PC-3 (cell line): ENCODE results near the gene TRAPPC2.

Source experiments
- EZH2 ChIP-seq: fragments of 300-600 bp; sonication (generic); IDR thresholded peaks from one replicate; pipeline ENCODE4 v1.6.1; 2017; ENCODE audit warnings: antibody characterized with exemption, mild to moderate bottlenecking, low read length; ENCODE audit not compliant: unreplicated experiment
- EZH2phosphoT487 ChIP-seq: fragments of 300-600 bp; sonication (generic); IDR thresholded peaks from 2 replicates; pipeline ENCODE4 v1.6.1; 2018; ENCODE audit warnings: mild to moderate bottlenecking, antibody characterized with exemption, low read length, borderline replicate concordance
- TF ChIP-seq, protein P1 (sequence below): fragments of 300-600 bp; sonication (generic); conservative IDR thresholded peaks from 2 replicates; pipeline ENCODE4 v1.5.1; 2017; ENCODE audit warnings: antibody characterized with exemption, low read depth, mild to moderate bottlenecking, low read length

DNA sequence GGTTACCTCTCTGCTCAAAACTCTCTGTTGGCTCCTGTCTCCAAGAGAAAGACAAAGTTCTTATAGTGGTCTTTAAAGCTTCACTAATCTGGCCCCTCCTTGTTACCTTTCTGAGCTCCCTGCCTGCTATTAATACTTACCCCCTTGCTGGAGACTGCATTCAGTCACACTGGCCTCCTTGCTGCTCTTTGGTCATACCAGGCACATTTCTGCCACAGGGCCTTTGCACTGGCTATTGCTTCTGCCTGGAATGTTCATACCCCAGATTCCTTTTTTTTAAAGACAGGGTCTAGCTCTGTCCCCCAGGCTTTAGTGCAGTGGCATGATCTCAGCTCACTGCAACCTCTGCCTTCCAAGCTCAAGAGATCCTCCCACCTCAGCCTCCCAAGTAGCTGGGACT is 61.4 kb downstream of the TRAPPC2 start:
- TF ChIP-seq, protein P1, sequence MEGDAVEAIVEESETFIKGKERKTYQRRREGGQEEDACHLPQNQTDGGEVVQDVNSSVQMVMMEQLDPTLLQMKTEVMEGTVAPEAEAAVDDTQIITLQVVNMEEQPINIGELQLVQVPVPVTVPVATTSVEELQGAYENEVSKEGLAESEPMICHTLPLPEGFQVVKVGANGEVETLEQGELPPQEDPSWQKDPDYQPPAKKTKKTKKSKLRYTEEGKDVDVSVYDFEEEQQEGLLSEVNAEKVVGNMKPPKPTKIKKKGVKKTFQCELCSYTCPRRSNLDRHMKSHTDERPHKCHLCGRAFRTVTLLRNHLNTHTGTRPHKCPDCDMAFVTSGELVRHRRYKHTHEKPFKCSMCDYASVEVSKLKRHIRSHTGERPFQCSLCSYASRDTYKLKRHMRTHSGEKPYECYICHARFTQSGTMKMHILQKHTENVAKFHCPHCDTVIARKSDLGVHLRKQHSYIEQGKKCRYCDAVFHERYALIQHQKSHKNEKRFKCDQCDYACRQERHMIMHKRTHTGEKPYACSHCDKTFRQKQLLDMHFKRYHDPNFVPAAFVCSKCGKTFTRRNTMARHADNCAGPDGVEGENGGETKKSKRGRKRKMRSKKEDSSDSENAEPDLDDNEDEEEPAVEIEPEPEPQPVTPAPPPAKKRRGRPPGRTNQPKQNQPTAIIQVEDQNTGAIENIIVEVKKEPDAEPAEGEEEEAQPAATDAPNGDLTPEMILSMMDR: no peak
- TF ChIP-seq EZH2: no peak
- TF ChIP-seq EZH2phosphoT487: no peak
